ENCODE measurements around the gene RSF1. TPM values are rescaled to one million over a fixed set of nuclear protein-coding genes. Genes with fewer than 3 reads are reported as not detected.

Gene RSF1
- total and polyA plus RNA-seq, 4 donors: 5.2 to 33.1 (median 13.4) TPM

DNA sequence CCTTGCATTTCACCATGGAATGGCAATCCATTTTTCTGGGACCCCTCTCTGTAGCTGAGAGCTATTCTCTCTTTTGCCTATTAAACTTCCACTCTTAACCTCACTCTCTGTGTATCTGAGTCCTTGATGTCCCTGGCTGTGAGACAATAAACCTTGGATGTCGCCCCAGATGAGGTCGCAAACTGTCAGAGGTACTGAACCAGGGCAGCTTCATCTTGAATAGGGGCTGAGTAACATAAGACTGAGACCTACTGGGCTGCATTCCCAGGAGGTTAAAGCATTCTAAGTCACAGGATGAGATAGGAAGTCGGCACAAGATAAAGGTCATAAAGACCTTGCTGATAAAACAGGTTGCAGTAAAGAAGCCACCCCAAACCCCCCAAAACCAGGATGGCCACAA lies 68.0 kb downstream of the RSF1 start:
- TF ChIP-seq RAD21 (IDR thresholded peaks at IDR 0.05): no peak
- no peak for TF ChIP-seq GABPA (IDR thresholded peaks at IDR 0.05 in 1 of 2, conservative IDR thresholded peaks at IDR 0.05 in 1 of 2)
- no peak for TF ChIP-seq FOXA1 (IDR thresholded peaks at IDR 0.05)
- TF ChIP-seq FOXA2 (IDR thresholded peaks at IDR 0.05): no peak
- TF ChIP-seq TAF1 (conservative IDR thresholded peaks at IDR 0.05): no peak
- TF ChIP-seq RXRA (IDR thresholded peaks at IDR 0.05): peak in 1 of 2 donors; percentile 10
- Histone ChIP-seq H3K9me3 (ENCODE audit: control insufficient read depth in 4 of 4, low read length in 3 of 4) (no peaks in the 10 kb centered on the region), H3K27me3 (ENCODE audit: control insufficient read depth in 4 of 4, insufficient read depth in 4 of 4, low read length in 3 of 4) (no peaks in the 10 kb centered on the region), H3K4me1 (ENCODE audit: control insufficient read depth in 4 of 4, insufficient read depth in 4 of 4, low read length in 3 of 4) (peaks cover 0 to 4% (median 0%) of the 10 kb centered on the region in 4 donors), H3K27ac (ENCODE audit: low read depth in 1 of 2, low read length in 2 of 2) (no peak overlapping the region), H3K36me3 (ENCODE audit: control insufficient read depth in 4 of 4, insufficient read depth in 3 of 4, low read depth in 1 of 4, low read length in 3 of 4) (peaks cover 0 to 5% (median 0%) of the 10 kb centered on the region in 4 donors), H3K4me3 (ENCODE audit: low read depth in 1 of 3, low read length in 3 of 3) (no peak overlapping the region), H3K9ac (ENCODE audit: low read depth in 1 of 2, low read length in 2 of 2) (no peak overlapping the region)
- no peak for DNase-seq (ENCODE audit: low spot score)
- WGBS: 39% methylated on average over 3 of the region's 3 CpGs

GRCh38 chr11:77750394-77751156 lies 69.9 kb downstream of the RSF1 start:
- Histone ChIP-seq H3K27ac (ENCODE audit: low read depth in 1 of 2, low read length in 2 of 2) (no peak overlapping the region), H3K9me3 (ENCODE audit: control insufficient read depth in 4 of 4, low read length in 3 of 4) (no peaks in the 10 kb centered on the region), H3K27me3 (ENCODE audit: control insufficient read depth in 4 of 4, insufficient read depth in 4 of 4, low read length in 3 of 4) (no peaks in the 10 kb centered on the region), H3K4me3 (ENCODE audit: low read depth in 1 of 3, low read length in 3 of 3) (no peak overlapping the region), H3K4me1 (ENCODE audit: control insufficient read depth in 4 of 4, insufficient read depth in 4 of 4, low read length in 3 of 4) (peaks cover 0 to 5% (median 0%) of the 10 kb centered on the region in 4 donors), H3K36me3 (ENCODE audit: control insufficient read depth in 4 of 4, insufficient read depth in 3 of 4, low read depth in 1 of 4, low read length in 3 of 4) (peaks cover 0 to 5% (median 0%) of the 10 kb centered on the region in 4 donors), H3K9ac (ENCODE audit: low read depth in 1 of 2, low read length in 2 of 2) (no peak overlapping the region)
- TF ChIP-seq JUND (IDR thresholded peaks at IDR 0.05): no peak
- TF ChIP-seq, protein P1, sequence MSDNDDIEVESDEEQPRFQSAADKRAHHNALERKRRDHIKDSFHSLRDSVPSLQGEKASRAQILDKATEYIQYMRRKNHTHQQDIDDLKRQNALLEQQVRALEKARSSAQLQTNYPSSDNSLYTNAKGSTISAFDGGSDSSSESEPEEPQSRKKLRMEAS (IDR thresholded peaks at IDR 0.05): no peak
- TF ChIP-seq, protein P2, sequence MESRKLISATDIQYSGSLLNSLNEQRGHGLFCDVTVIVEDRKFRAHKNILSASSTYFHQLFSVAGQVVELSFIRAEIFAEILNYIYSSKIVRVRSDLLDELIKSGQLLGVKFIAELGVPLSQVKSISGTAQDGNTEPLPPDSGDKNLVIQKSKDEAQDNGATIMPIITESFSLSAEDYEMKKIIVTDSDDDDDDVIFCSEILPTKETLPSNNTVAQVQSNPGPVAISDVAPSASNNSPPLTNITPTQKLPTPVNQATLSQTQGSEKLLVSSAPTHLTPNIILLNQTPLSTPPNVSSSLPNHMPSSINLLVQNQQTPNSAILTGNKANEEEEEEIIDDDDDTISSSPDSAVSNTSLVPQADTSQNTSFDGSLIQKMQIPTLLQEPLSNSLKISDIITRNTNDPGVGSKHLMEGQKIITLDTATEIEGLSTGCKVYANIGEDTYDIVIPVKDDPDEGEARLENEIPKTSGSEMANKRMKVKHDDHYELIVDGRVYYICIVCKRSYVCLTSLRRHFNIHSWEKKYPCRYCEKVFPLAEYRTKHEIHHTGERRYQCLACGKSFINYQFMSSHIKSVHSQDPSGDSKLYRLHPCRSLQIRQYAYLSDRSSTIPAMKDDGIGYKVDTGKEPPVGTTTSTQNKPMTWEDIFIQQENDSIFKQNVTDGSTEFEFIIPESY (IDR thresholded peaks at IDR 0.05): no peak
- no peak for TF ChIP-seq CTCF (IDR thresholded peaks at IDR 0.05; ENCODE audit: low read depth, low read length, missing input control)
- TF ChIP-seq GABPA (IDR thresholded peaks at IDR 0.05 in 1 of 2, conservative IDR thresholded peaks at IDR 0.05 in 1 of 2): no peak
- no peak for TF ChIP-seq NR2F2 (IDR thresholded peaks at IDR 0.05)
- TF ChIP-seq HNF4G (IDR thresholded peaks at IDR 0.05): no peak
- TF ChIP-seq FOXA1 (IDR thresholded peaks at IDR 0.05): no peak
- TF ChIP-seq RAD21 (IDR thresholded peaks at IDR 0.05): no peak
- TF ChIP-seq TAF1 (conservative IDR thresholded peaks at IDR 0.05): no peak
- no peak for TF ChIP-seq FOXA2 (IDR thresholded peaks at IDR 0.05)
- no peak for TF ChIP-seq RXRA (IDR thresholded peaks at IDR 0.05)
- no peak for TF ChIP-seq SP1 (IDR thresholded peaks at IDR 0.05)
- TF ChIP-seq HNF4A (conservative IDR thresholded peaks at IDR 0.05): no peak
- no peak for TF ChIP-seq EGR1 (IDR thresholded peaks at IDR 0.05; ENCODE audit: low read depth in 2 of 2)
- TF ChIP-seq, protein P3, sequence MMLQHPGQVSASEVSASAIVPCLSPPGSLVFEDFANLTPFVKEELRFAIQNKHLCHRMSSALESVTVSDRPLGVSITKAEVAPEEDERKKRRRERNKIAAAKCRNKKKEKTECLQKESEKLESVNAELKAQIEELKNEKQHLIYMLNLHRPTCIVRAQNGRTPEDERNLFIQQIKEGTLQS (IDR thresholded peaks at IDR 0.05): no peak
- TF ChIP-seq YY1 (IDR thresholded peaks at IDR 0.05): no peak
- no peak for TF ChIP-seq REST (IDR thresholded peaks at IDR 0.05)
- 87% methylated on average over 6 of the region's 6 CpGs for whole genome bisulfite sequencing
- DNase-seq (ENCODE audit: low spot score): no peak
